Activated CD8-positive, alpha-beta T cell treated with anti-CD3 and anti-CD28 coated beads for 36 hours (primary cell): ENCODE measurements around the gene ARHGAP9. TPM values are rescaled to one million over a fixed set of nuclear protein-coding genes. Genes with fewer than 3 reads are reported as not detected.

Experiments used
- ATAC-seq: fragments of 200-7000 bp; cut with Tn5 transposase; one replicate; pipeline ENCODE4 v1.10.0; 2021; ENCODE audit warnings: mild to moderate bottlenecking, moderate library complexity
- CTCF ChIA-PET: fragments of 350-600 bp; sonication (Branson Sonifier 250); formaldehyde crosslinking; loops from one replicate; lab custom pipeline; 2021; ENCODE audit warnings: antibody characterized with exemption; lab: Charles Lee
- POLR2A ChIA-PET: fragments of 350-600 bp; sonication (Branson Sonifier 250); formaldehyde crosslinking; loops from one replicate; lab custom pipeline; 2021; ENCODE audit warnings: antibody characterized with exemption; lab: Charles Lee
- DNase-seq: peaks from one replicate; pipeline ENCODE4 v3.0.0-alpha.2; 2020
- H3K27ac Mint-ChIP-seq: one replicate; pipeline ENCODE4 v1.8.0; 2021; ENCODE audit warnings: mild to moderate bottlenecking, mixed read lengths
- H3K27me3 Mint-ChIP-seq: one replicate; pipeline ENCODE4 v1.8.0; 2021; ENCODE audit warnings: mixed read lengths
- H3K36me3 Mint-ChIP-seq: one replicate; pipeline ENCODE4 v1.8.0; 2021; ENCODE audit warnings: low read depth, mixed read lengths
- H3K4me1 Mint-ChIP-seq: one replicate; pipeline ENCODE4 v1.8.0; 2021; ENCODE audit warnings: low read depth, mixed read lengths
- H3K4me3 Mint-ChIP-seq: one replicate; pipeline ENCODE4 v1.8.0; 2021; ENCODE audit warnings: mild to moderate bottlenecking, moderate library complexity, mixed read lengths
- H3K9me3 Mint-ChIP-seq: one replicate; pipeline ENCODE4 v1.8.0; 2021; ENCODE audit warnings: mixed read lengths
- CTCF ChIP-seq: fragments of 200-600 bp; IDR thresholded peaks from one replicate; pipeline ENCODE4 v1.8.0; 2022; ENCODE audit warnings: antibody characterized with exemption, mild to moderate bottlenecking
- intact Hi-C: fragments of 100-400 bp; cut with micrococcal nuclease; formaldehyde crosslinking; loops from one replicate; pipeline ENCODE4 v1.10.0; 2022
- total RNA-seq, 2 experiments: library from RNA; stranded (reverse); gene quantifications; one replicate each; pipeline ENCODE4 v1.2.3, GENCODE V29; 2021

ARHGAP9 gene
- total RNA-seq, 2 experiments from 2014 or later = 125 to 128 TPM

DNA sequence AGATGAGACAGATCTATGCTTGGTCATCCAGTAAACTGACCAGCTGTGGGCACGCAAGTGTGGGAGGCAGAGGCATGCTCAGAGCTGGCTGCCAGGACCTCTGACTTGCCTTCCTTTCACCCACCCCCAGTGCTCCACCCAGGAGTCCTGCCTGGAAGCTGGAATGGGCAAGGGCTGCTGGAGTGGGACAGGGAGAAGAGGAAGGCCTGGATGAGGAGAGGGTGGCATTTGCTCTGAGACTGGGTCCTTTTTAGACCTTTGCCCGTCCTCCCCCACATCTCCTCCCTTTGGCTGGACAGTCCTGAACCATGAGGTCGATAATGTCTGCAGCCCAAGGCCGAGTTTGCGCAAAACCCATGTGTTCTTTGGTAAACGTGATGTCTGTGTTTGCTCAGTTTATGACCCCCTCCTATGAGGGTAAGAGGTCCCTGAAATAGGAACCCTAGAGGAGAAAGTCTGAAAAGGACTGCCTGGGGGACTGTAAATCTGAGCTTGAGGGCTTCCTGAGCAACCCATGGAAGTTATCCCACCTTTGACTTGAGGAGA, 28.4 kb downstream of the ARHGAP9 start:
- ChIA-PET POLR2A (interaction anchor here (0.9 to 1.8 kb wide), 5 partner anchors 10 to 136 kb away, joined by 3 to 8 read pairs (median 3); no protein-coding TSS in a partner anchor), CTCF (interaction anchor here (0.6 to 7.1 kb wide), 21 partner anchors 8 to 238 kb away, joined by 3 to 118 read pairs (median 6); partner anchors contain the start of genes GLI1 and INHBC)
- ATAC-seq = no peak
- Mint-ChIP-seq H3K36me3 (no peaks in the 10 kb centered on the region), H3K27ac (peak overlapping the region; percentile 2), H3K4me3 (no peak overlapping the region), H3K27me3 (no peaks in the 10 kb centered on the region), H3K9me3 (no peaks in the 10 kb centered on the region), H3K4me1 (peaks cover 22% of the 10 kb centered on the region)
- DNase-seq = no peak
- intact Hi-C loops = loop anchor here (10.0 kb wide), 1 partner anchor 147 kb away; no protein-coding TSS in a partner anchor
- no peak for TF ChIP-seq CTCF

- Mint-ChIP-seq H3K36me3 (no peaks in the 10 kb centered on the region), H3K27ac (no peak overlapping the region), H3K9me3 (no peaks in the 10 kb centered on the region), H3K4me1 (peaks cover 11% of the 10 kb centered on the region), H3K27me3 (no peaks in the 10 kb centered on the region), H3K4me3 (no peak overlapping the region)
- ChIA-PET CTCF (interaction anchor here (1.4 to 7.1 kb wide), 5 partner anchors 8 to 208 kb away, joined by 3 to 38 read pairs (median 6); partner anchors contain the start of gene GLI1), POLR2A (interaction anchor here (1.0 to 1.8 kb wide), 2 partner anchors 11 to 17 kb away, joined by 3 to 8 read pairs; no protein-coding TSS in a partner anchor)
- DNase-seq = no peak
- no peak for TF ChIP-seq CTCF
- intact Hi-C loops = loop anchor here (10.0 kb wide), 1 partner anchor 145 kb away; no protein-coding TSS in a partner anchor
- ATAC-seq = no peak
Measured at GRCh38 chr12:57450057-57450456, 29.6 kb downstream of the ARHGAP9 start.

GRCh38 chr12:57449375-57449774, 30.3 kb downstream of the ARHGAP9 start:
- no peaks in the 10 kb centered on the region for H3K9me3 Mint-ChIP-seq
- CTCF ChIA-PET = interaction anchor here (1.4 kb wide), 1 partner anchor 9 kb away, joined by 4 read pairs; no protein-coding TSS in a partner anchor
- H3K4me1 Mint-ChIP-seq = peaks cover 6% of the 10 kb centered on the region
- no peak overlapping the region for H3K27ac Mint-ChIP-seq
- no peak overlapping the region for H3K4me3 Mint-ChIP-seq
- no peak for TF ChIP-seq CTCF
- no peaks in the 10 kb centered on the region for H3K27me3 Mint-ChIP-seq
- intact Hi-C loops = no loop called here
- H3K36me3 Mint-ChIP-seq = no peaks in the 10 kb centered on the region
- no peak for ATAC-seq
- POLR2A ChIA-PET = no interaction called here
- DNase-seq = no peak

DNA sequence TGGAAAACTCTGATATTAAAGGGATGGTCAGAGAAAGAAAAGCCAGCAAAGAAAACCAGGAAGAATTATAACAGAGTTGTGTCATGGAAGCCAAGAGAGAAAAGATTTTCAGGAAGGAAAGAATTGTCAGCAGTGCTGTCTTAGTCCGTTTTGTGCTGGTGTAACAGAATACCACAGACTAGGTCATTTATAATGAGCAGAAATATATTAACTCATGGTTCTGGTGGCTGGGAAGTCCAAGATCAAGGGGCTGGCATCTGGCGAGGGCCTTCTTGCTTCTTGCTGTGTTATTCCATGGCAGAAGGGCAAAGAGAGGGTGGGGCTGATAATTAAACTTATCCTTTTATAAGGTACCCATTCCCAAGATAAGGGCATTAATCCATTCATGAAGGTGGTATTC, 31.0 kb downstream of the ARHGAP9 start:
- Mint-ChIP-seq H3K9me3 (no peaks in the 10 kb centered on the region), H3K4me3 (no peak overlapping the region), H3K4me1 (peaks cover 5% of the 10 kb centered on the region), H3K36me3 (no peaks in the 10 kb centered on the region), H3K27ac (no peak overlapping the region), H3K27me3 (no peaks in the 10 kb centered on the region)
- TF ChIP-seq CTCF = no peak
- POLR2A ChIA-PET = interaction anchor here (0.8 kb wide), 1 partner anchor 130 kb away, joined by 4 read pairs; no protein-coding TSS in a partner anchor
- no peak for ATAC-seq
- intact Hi-C loops = no loop called here
- no peak for DNase-seq
- CTCF ChIA-PET = interaction anchor here (2.1 kb wide), 1 partner anchor 10 kb away, joined by 7 read pairs; the partner anchor contains the start of gene GLI1
